Heart left ventricle (tissue), 16 donors: ENCODE results near the gene TOMM5. TPM values are rescaled to one million over a fixed set of nuclear protein-coding genes. Genes with fewer than 3 reads are reported as not detected.

Experiments used
- ATAC-seq, 4 donors: fragments of 200-7000 bp; cut with Tn5 transposase; one replicate each; pipeline ENCODE4 v1.9.1; 2020 to 2022; ENCODE audit warnings: moderate library complexity in 4 of 4, mild to moderate bottlenecking in 3 of 4, moderate number of reproducible peaks in 1 of 4
- DNase-seq, 5 donors: peaks; one replicate each; pipeline ENCODE4 v3.0.0-alpha.2; 2020
- H3K27ac ChIP-seq, 12 donors: fragments of 200-600 bp; sonication (generic) in 4 of 12; one replicate each; pipeline versions ENCODE4 v1.5.0 to v1.8.0; 2016 to 2022; ENCODE audit warnings: mild to moderate bottlenecking in 2 of 12
- H3K27me3 ChIP-seq, 9 donors: fragments of 200-600 bp; sonication (generic) in 2 of 9; one replicate each; pipeline versions ENCODE4 v1.5.1 to v1.8.0; 2016 to 2022; ENCODE audit warnings: mild to moderate bottlenecking in 3 of 9
- H3K36me3 ChIP-seq, 9 donors: fragments of 200-600 bp; sonication (generic) in 2 of 9; one replicate each; pipeline versions ENCODE4 v1.5.0 to v1.8.0; 2018 to 2022; ENCODE audit warnings: mild to moderate bottlenecking in 2 of 9
- H3K4me1 ChIP-seq, 12 donors: fragments of 200-600 bp; sonication (generic) in 4 of 12; one replicate each; pipeline versions ENCODE4 v1.5.0 to v1.8.0; 2016 to 2022; ENCODE audit warnings: mild to moderate bottlenecking in 3 of 12
- H3K4me3 ChIP-seq, 12 donors: fragments of 200-600 bp; sonication (generic) in 4 of 12; one replicate each; pipeline versions ENCODE4 v1.5.0 to v1.8.0; 2017 to 2022; ENCODE audit warnings: mild to moderate bottlenecking in 9 of 12, moderate library complexity in 4 of 12
- H3K9me3 ChIP-seq, 12 donors: fragments of 200-600 bp; sonication (generic) in 4 of 12; one replicate each; pipeline versions ENCODE4 v1.5.0 to v1.8.0; 2016 to 2022; ENCODE audit warnings: mild to moderate bottlenecking in 1 of 12
- POLR2A ChIP-seq, 2 donors: fragments of 450-650 bp; IDR thresholded peaks; one replicate each; pipeline ENCODE4 v1.6.1; 2017; ENCODE audit warnings: antibody characterized with exemption in 2 of 2, mild to moderate bottlenecking in 2 of 2, moderate library complexity in 2 of 2
- whole genome bisulfite sequencing, 4 donors: extraction: QIAGEN DNeasy Blood & Tissue Kit in 2 of 4; methylation state at CpG; one replicate each; pipeline versions ENCODE4 v1.1.5 to v1.1.7; 2013 to 2018; 5-methylcytosine and 5-hydroxymethylcytosine counted together
- intact Hi-C, 10 donors: fragments of 100-400 bp; cut with DNase I; formaldehyde crosslinking; loops; one replicate each; pipeline versions ENCODE4 v1.11.1 to v1.14.2; 2022
- polyA plus RNA-seq, 2 donors: library from polyadenylated mRNA; stranded (reverse); fragments of 200-250 nt; gene quantifications; one replicate each; pipeline ENCODE4 v1.2.3, GENCODE V29; 2013
- total RNA-seq, 9 donors: library from RNA; depleted of rRNA in 2 of 9; stranded (reverse); fragments of >200 nt in 2 of 9; fragmentation: NEBNext Ultra II Directional in 3 of 9; extraction: Animal tissue kit (Norgen Biotek cat#: 25700) in 3 of 9; gene quantifications; one replicate each; pipeline versions ENCODE4 v1.1.0 to v1.2.4, GENCODE V29; 2016 to 2023
- TF ChIP-seq, protein P1 (sequence below), 12 donors: fragments of 200-600 bp; sonication (generic) in 4 of 12; IDR thresholded peaks; one replicate each; pipeline versions ENCODE4 v1.5.0 to v1.8.0; 2018 to 2022; ENCODE audit warnings: antibody characterized with exemption in 12 of 12, mild to moderate bottlenecking in 5 of 12
- donor health status: ischemic (EF 13 %, LVEDD 7.1; RV severe dilation, severe dysfunction).
- donor health status: healthy with polysubstance abuse.
- donor health status: DM: no; HTN: yes; CAD: no.
- donor health status: DM: no; HTN: no; CAD: no.
- donor health status: ischemic (EF 25% LVEDD 6.9; RV normal size, moderate dysfunction).
- donor health status: ischemic (EF 25% LVEDD 5.7; RV mildly dilated, moderate dysfunction).
- donor health status: healthy.
- donor health status: DM: yes; HTN: yes; CAD: no.
- donor health status: ischemic (EF 35%, LVEDD 5.7; RV mildly dilated, moderate dysfunction).
- donor health status: nonischemic (EF 11% LVEDD 7.7; RV severe dilation, severe dysfunction).
- donor health status: DM: yes; HTN: yes; CAD: no.
- donor health status: PGD.
- donor health status: ischemic (EF 29% LVEDD 5.4; RV normal size, mild dysfunction).
- donor health status: nonischemic (EF 23%, LVEDD 6.1; RV moderate dilation, normal function).

Gene TOMM5
- total and polyA plus RNA-seq, 11 donors = 39.7 to 139 (median 50.4) TPM

DNA sequence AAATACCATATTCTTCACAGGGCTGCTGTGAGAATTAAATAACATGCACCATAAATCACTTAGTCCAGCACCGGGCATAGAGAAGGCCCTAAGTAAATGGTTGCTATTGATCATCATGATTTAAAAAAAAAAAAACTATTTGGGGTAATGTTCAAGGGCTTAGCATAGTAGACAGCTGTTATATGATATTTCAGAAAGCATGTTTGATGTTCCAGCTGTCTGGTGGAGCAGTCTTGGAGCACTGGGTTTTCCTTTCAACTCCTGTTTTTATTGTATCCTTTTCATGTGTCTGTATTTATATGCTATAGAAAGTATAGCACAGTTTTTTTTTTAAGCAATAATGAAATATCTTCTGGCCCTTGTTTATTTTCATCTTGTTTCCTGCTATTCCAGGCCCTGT lies 28.0 kb upstream of the TOMM5 start:
- intact Hi-C loops = loop anchor here in 1 of 10 donors (10.0 kb wide), 1 partner anchor 64 kb away; no protein-coding TSS in a partner anchor
- no peaks in the 10 kb centered on the region for H3K9me3 ChIP-seq
- 91 to 100% (median 97%) methylated on average over 1 of the region's 1 CpG for WGBS, 4 donors

DNA sequence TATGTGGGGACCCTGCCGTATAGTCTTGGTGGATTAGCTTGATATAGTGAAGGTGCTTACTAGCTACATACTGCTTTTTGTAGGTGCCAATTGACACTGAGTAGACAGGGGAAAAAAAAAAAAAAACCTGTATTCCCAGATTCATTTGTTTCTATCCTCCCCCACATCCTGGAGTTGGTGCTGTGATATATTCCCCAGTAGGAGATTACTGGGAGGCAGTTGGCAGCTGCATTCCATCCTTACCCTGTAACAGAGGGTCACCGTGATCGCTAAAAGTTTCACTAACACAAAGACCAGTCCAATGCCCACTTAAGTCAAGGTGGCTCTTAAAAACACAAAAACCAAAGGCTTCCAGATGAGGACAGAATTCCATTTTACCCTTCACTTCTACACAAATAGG lies 27.4 kb upstream of the TOMM5 start:
- no peak overlapping the region for H3K27ac ChIP-seq
- intact Hi-C loops = loop anchor here in 1 of 10 donors (10.0 kb wide), 1 partner anchor 65 kb away; no protein-coding TSS in a partner anchor
- H3K36me3 ChIP-seq = no peaks in the 10 kb centered on the region
- no peak for ATAC-seq
- no peaks in the 10 kb centered on the region for H3K4me1 ChIP-seq
- 82 to 87% (median 84%) methylated on average over 3 of the region's 3 CpGs for WGBS, 4 donors
- no peak for TF ChIP-seq POLR2A (IDR thresholded peaks at IDR 0.05)
- TF ChIP-seq, protein P1, sequence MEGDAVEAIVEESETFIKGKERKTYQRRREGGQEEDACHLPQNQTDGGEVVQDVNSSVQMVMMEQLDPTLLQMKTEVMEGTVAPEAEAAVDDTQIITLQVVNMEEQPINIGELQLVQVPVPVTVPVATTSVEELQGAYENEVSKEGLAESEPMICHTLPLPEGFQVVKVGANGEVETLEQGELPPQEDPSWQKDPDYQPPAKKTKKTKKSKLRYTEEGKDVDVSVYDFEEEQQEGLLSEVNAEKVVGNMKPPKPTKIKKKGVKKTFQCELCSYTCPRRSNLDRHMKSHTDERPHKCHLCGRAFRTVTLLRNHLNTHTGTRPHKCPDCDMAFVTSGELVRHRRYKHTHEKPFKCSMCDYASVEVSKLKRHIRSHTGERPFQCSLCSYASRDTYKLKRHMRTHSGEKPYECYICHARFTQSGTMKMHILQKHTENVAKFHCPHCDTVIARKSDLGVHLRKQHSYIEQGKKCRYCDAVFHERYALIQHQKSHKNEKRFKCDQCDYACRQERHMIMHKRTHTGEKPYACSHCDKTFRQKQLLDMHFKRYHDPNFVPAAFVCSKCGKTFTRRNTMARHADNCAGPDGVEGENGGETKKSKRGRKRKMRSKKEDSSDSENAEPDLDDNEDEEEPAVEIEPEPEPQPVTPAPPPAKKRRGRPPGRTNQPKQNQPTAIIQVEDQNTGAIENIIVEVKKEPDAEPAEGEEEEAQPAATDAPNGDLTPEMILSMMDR (IDR thresholded peaks at IDR 0.05) = no peak
- DNase-seq = no peak
- no peaks in the 10 kb centered on the region for H3K27me3 ChIP-seq
- no peak overlapping the region for H3K4me3 ChIP-seq
- no peaks in the 10 kb centered on the region for H3K9me3 ChIP-seq

More for the DNA sequence above, 28.0 kb upstream of the TOMM5 start:
- no peaks in the 10 kb centered on the region for H3K36me3 ChIP-seq
- no peak for ATAC-seq
- H3K27ac ChIP-seq = no peak overlapping the region
- TF ChIP-seq POLR2A (IDR thresholded peaks at IDR 0.05) = no peak
- TF ChIP-seq, protein P1 (IDR thresholded peaks at IDR 0.05) = no peak
- no peaks in the 10 kb centered on the region for H3K27me3 ChIP-seq
- DNase-seq = no peak
- H3K4me3 ChIP-seq = no peak overlapping the region
- no peaks in the 10 kb centered on the region for H3K4me1 ChIP-seq

DNA sequence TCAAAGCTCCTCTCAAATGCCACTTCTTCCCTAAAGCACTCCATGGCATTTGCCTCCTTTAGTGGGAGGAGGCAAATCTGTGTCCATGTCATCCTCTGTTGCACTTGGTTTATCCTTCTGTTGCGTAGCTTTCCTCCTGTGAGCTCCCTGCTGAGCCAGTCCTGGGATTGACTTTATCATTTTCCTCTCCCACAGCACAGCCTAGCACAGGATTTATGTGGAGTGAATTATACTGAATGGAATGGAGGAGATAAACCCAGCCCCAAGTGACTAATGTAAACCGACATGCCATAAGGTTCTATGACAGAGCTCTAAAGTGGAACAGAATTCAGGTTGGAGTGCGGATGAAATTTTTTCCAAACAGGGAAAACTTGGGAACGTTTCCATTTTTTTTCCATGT lies 26.4 kb upstream of the TOMM5 start:
- no peak for DNase-seq
- no peak for ATAC-seq
- Histone ChIP-seq H3K27ac (no peak overlapping the region), H3K9me3 (no peaks in the 10 kb centered on the region), H3K4me1 (no peaks in the 10 kb centered on the region), H3K4me3 (no peak overlapping the region), H3K36me3 (no peaks in the 10 kb centered on the region), H3K27me3 (no peaks in the 10 kb centered on the region)
- 80 to 88% (median 81%) methylated on average over 4 of the region's 4 CpGs for WGBS, 4 donors
- TF ChIP-seq POLR2A (IDR thresholded peaks at IDR 0.05) = no peak
- TF ChIP-seq, protein P1 (IDR thresholded peaks at IDR 0.05) = no peak
- intact Hi-C loops = no loop called here

DNA sequence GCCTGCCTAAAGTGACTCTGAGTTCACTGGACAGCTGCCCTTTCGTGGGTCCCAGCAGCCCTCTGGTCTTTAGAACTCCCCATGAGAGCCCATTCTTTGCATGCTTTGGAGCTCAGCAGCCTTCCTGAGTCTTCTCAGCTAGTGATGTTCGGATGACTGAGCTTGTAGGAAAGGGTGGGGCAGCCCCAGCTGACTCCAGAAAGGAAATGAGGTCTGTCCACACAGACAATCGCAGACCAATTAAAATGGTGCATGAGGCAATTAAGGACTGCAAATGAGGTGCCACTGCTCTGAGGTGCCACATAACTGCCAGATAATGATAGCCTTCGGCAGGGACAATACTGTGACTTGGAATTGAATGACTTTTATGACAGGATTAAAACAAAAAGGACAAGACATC lies 25.4 kb upstream of the TOMM5 start:
- TF ChIP-seq, protein P1 (IDR thresholded peaks at IDR 0.05) = no peak
- no peak for TF ChIP-seq POLR2A (IDR thresholded peaks at IDR 0.05)
- Histone ChIP-seq H3K4me1 (no peaks in the 10 kb centered on the region), H3K4me3 (no peak overlapping the region), H3K27me3 (no peaks in the 10 kb centered on the region), H3K36me3 (no peaks in the 10 kb centered on the region), H3K27ac (peak overlapping the region in 1 of 12 donors; percentile 30), H3K9me3 (no peaks in the 10 kb centered on the region)
- DNase-seq (no peak), ATAC-seq (peak in 2 of 4 donors; percentile 52 to 61)
- WGBS, 4 donors = 34 to 49% (median 42%) methylated on average over 4 of the region's 4 CpGs
- intact Hi-C loops = no loop called here
